GM12892 (cell line): ENCODE measurements around the gene CHST10.

Source experiments
- POLR2A ChIP-seq: IDR thresholded peaks from 2 replicates; pipeline ENCODE4 v1.6.1; 2011; ENCODE audit warnings: low read depth, low read length, control low read depth
- POLR2AphosphoS5 ChIP-seq: IDR thresholded peaks from 2 replicates; pipeline ENCODE4 v1.6.1; 2011; ENCODE audit warnings: low read depth, low read length, control low read depth
- TAF1 ChIP-seq: IDR thresholded peaks from 2 replicates; pipeline ENCODE4 v1.6.1; 2011; ENCODE audit warnings: low read depth, mild to moderate bottlenecking, control low read depth, low read length, borderline replicate concordance

GRCh38 chr2:100344433-100344832 is 73.0 kb downstream of the CHST10 start:
- TF ChIP-seq POLR2AphosphoS5 (no peak), POLR2A (no peak), TAF1 (no peak)
